ENCODE measurements around the gene CHST11.

Gene CHST11

DNA sequence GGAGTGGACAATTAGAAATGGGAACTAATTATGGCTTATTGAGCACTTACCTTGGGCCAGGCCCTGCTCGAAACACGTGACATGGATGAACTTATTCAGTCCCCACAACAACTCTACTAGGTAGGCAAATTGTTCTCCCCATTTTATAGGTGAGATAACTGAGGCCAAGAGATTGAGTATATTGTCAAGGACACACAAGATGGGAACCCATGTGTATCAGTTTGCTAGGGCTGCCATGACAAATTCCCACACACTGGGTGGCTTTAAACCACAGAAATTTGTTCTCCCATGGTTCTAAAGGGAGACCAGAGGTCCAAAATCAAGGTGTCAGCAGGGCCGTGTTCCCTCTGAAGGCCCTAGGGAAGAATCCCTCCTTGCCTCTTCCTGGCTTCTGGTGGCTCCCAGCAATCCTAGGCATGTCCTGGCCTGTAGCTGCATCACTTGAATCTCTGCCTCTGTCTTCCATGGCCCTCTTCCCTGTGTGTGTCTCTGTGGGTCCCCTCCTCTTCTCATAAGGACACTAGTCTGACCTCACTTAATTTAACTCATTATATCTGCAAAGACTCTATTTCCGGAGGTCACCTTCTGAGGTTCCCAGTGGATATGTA is 128.8 kb downstream of the CHST11 start:
- Histone ChIP-seq H3K9ac (ENCODE audit: low read depth in 1 of 2, low read length in 2 of 2) (no peak overlapping the region), H3K27me3 (ENCODE audit: control insufficient read depth in 2 of 2, insufficient read depth in 2 of 2, low read length in 2 of 2) (peaks cover 0 to 4% of the 10 kb centered on the region in 2 donors), H3K4me1 (ENCODE audit: control insufficient read depth in 2 of 2, insufficient read depth in 2 of 2, low read length in 2 of 2) (no peaks in the 10 kb centered on the region), H3K27ac (ENCODE audit: low read depth in 2 of 2, low read length in 2 of 2) (no peak overlapping the region), H3K36me3 (ENCODE audit: control insufficient read depth in 2 of 2, insufficient read depth in 2 of 2, low read length in 2 of 2) (no peaks in the 10 kb centered on the region), H3K4me3 (ENCODE audit: low read length in 2 of 2) (no peak overlapping the region), H3K9me3 (ENCODE audit: control insufficient read depth in 2 of 2, low read length in 2 of 2) (no peaks in the 10 kb centered on the region)

DNA sequence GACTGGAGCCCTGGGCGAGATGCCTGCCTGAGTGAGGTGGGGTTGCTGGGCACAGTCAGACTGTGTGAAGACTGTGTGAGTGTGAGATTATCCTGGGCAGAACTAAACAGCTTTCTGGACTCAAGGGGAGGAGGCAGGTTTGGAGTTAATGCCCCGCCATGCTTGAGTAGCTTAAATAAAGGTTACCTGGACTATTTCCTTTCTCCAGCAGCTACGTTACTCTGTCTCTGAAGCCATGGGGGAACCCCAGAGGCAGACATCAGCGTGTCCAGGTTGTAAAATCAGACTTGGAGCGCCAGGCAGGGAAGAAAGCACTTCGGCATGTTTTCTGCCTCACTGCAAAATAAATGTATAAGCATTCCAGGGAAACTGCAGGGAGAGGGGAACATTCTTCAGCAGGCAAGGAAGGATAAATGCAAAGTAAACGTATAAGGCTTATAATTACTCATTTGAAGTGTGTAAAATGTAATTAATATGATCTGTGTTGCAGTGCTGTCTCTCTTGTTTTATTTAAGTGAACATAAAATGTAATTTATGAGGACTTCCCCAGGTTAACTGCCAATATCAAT is 129.7 kb downstream of the CHST11 start:
- H3K4me1 ChIP-seq (ENCODE audit: control insufficient read depth in 2 of 2, insufficient read depth in 2 of 2, low read length in 2 of 2), result no peaks in the 10 kb centered on the region
- no peak overlapping the region for H3K27ac ChIP-seq (ENCODE audit: low read depth in 2 of 2, low read length in 2 of 2)
- H3K9me3 ChIP-seq (ENCODE audit: control insufficient read depth in 2 of 2, low read length in 2 of 2), result no peaks in the 10 kb centered on the region
- H3K36me3 ChIP-seq (ENCODE audit: control insufficient read depth in 2 of 2, insufficient read depth in 2 of 2, low read length in 2 of 2), result no peaks in the 10 kb centered on the region
- H3K27me3 ChIP-seq (ENCODE audit: control insufficient read depth in 2 of 2, insufficient read depth in 2 of 2, low read length in 2 of 2), result peaks cover 0 to 4% of the 10 kb centered on the region in 2 donors
- no peak overlapping the region for H3K4me3 ChIP-seq (ENCODE audit: low read length in 2 of 2)
- H3K9ac ChIP-seq (ENCODE audit: low read depth in 1 of 2, low read length in 2 of 2), result no peak overlapping the region

DNA sequence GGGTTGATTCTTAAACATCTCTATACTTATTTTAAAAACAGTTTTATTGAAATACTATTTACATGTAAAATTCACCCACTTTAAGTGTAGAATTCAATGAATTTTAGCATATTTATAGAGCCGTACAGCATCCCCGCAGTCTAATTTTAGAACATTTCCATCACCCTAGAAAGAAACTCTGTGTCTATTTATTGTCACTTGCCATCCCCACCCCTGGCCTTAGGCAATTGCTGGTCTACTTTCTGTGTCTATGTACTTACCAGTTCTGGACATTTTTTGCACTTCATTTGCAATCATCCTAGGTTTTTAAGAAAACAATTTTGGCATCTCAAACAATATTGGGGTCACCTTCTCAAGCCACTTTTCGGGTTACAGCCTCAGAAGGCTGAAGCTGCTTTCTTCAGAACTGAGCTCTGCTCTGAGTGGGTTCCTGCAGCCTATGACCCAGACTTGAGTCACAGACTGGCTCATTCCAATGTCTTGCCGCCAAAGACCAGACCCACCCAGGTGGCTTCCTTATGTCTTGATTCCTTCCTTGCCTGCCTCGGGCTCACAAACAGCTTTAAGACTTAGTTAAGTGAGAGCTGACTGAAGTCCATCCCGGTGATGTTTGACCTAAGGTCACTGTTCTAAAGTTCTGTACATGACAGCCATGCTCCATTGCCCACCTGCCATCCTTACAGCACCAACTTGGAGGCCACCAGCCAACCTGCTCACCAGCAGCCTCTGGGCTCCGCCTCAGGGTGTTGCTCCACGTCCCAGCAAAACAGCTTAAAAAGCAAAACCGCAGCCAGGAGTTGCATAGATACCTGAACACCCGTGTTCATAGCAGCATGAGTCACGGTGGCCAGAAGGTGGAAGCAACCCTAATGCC is 131.5 kb downstream of the CHST11 start:
- Histone ChIP-seq H3K36me3 (ENCODE audit: control insufficient read depth in 2 of 2, insufficient read depth in 2 of 2, low read length in 2 of 2) (no peaks in the 10 kb centered on the region), H3K27ac (ENCODE audit: low read depth in 2 of 2, low read length in 2 of 2) (no peak overlapping the region), H3K9me3 (ENCODE audit: control insufficient read depth in 2 of 2, low read length in 2 of 2) (no peaks in the 10 kb centered on the region), H3K4me3 (ENCODE audit: low read length in 2 of 2) (no peak overlapping the region), H3K9ac (ENCODE audit: low read depth in 1 of 2, low read length in 2 of 2) (no peak overlapping the region), H3K4me1 (ENCODE audit: control insufficient read depth in 2 of 2, insufficient read depth in 2 of 2, low read length in 2 of 2) (no peaks in the 10 kb centered on the region), H3K27me3 (ENCODE audit: control insufficient read depth in 2 of 2, insufficient read depth in 2 of 2, low read length in 2 of 2) (peaks cover 0 to 4% of the 10 kb centered on the region in 2 donors)

DNA sequence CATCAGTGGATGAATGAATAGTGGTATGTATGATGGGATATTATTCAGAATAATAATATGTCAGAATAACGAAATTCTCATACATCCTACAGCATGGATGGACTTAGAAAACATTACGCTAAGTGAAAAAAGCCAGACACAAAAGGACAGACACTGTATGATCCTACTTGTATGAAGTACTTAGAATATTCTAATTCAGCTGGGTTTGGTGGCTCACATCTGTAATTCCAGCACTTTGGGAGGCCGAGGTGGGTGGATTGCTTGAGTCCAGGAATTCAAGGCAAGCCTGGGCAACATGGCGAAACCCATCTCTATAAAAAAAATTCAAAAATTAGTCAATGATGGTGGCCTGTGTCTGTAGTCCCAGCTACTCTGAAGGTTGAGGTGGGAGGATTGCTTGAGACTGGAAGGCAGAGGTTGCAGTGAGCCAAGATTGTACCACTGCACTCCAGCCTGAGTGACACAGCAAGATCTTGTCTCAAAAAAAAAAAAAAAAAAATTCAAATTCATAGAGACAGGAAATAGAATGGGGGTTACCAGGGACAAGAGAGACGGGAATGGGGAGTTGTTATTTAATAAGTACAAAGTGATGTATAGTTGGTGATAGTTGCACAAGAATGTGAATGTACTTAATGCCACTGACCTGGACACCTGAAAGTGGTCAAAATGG is 132.3 kb downstream of the CHST11 start:
- no peaks in the 10 kb centered on the region for H3K4me1 ChIP-seq (ENCODE audit: control insufficient read depth in 2 of 2, insufficient read depth in 2 of 2, low read length in 2 of 2)
- H3K27ac ChIP-seq (ENCODE audit: low read depth in 2 of 2, low read length in 2 of 2), result no peak overlapping the region
- H3K9me3 ChIP-seq (ENCODE audit: control insufficient read depth in 2 of 2, low read length in 2 of 2), result no peaks in the 10 kb centered on the region
- no peaks in the 10 kb centered on the region for H3K36me3 ChIP-seq (ENCODE audit: control insufficient read depth in 2 of 2, insufficient read depth in 2 of 2, low read length in 2 of 2)
- H3K4me3 ChIP-seq (ENCODE audit: low read length in 2 of 2), result no peak overlapping the region
- H3K27me3 ChIP-seq (ENCODE audit: control insufficient read depth in 2 of 2, insufficient read depth in 2 of 2, low read length in 2 of 2), result peaks cover 0 to 4% of the 10 kb centered on the region in 2 donors
- H3K9ac ChIP-seq (ENCODE audit: low read depth in 1 of 2, low read length in 2 of 2), result no peak overlapping the region

DNA sequence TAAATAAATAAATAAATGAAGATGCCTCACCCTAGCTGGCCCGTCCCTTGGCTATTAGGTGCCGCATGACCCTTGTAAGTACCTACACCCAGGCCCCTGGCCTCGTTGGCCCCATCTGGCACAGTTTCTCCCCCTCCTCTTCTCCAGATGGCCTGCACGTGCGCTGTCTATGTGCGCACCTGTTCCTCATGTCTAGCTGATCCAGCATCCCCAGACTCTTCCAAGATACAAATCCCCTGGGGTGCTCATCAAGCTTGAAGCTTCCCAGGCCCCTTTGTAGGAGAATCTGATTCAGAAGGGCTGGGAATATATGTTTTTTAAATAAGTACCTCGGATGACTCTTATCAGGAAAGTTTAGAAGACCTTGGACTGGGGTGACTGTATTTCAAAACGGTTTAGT is 133.3 kb downstream of the CHST11 start:
- Histone ChIP-seq H3K9me3 (ENCODE audit: control insufficient read depth in 2 of 2, low read length in 2 of 2) (no peaks in the 10 kb centered on the region), H3K36me3 (ENCODE audit: control insufficient read depth in 2 of 2, insufficient read depth in 2 of 2, low read length in 2 of 2) (no peaks in the 10 kb centered on the region), H3K27me3 (ENCODE audit: control insufficient read depth in 2 of 2, insufficient read depth in 2 of 2, low read length in 2 of 2) (peaks cover 0 to 4% of the 10 kb centered on the region in 2 donors), H3K27ac (ENCODE audit: low read depth in 2 of 2, low read length in 2 of 2) (no peak overlapping the region), H3K4me1 (ENCODE audit: control insufficient read depth in 2 of 2, insufficient read depth in 2 of 2, low read length in 2 of 2) (no peaks in the 10 kb centered on the region), H3K9ac (ENCODE audit: low read depth in 1 of 2, low read length in 2 of 2) (no peak overlapping the region), H3K4me3 (ENCODE audit: low read length in 2 of 2) (no peak overlapping the region)

DNA sequence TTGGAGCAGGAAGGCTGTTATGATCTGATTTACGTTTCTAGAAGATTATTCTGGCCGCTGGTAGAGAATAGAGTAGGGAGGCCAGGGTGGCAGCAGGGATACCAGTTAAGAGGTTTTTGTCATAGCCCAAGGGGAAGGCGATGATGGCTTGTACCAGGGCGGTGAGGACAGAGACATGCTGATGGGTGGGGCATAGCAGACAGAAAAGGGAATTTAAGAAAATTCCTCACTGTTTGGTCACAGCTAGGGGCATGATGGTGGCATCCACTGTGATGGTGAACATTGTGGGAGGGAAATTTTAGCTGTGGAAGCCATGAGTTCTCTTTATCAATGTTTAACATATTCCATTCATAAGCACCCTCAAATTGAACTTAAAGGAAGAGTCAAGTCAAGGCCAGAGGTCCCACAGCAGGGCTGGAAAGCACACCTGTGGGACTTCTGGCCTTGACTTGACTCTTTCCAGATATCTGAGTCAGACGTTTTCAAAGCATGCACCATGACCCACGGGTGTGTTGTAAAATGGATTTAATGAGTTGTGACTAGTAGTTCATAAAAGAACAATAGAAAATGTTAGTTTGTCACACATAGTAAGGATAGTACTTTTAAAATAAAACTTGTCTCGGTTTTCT is 134.6 kb downstream of the CHST11 start:
- no peak overlapping the region for H3K27ac ChIP-seq (ENCODE audit: low read depth in 2 of 2, low read length in 2 of 2)
- H3K27me3 ChIP-seq (ENCODE audit: control insufficient read depth in 2 of 2, insufficient read depth in 2 of 2, low read length in 2 of 2), result no peaks in the 10 kb centered on the region
- no peaks in the 10 kb centered on the region for H3K4me1 ChIP-seq (ENCODE audit: control insufficient read depth in 2 of 2, insufficient read depth in 2 of 2, low read length in 2 of 2)
- no peaks in the 10 kb centered on the region for H3K36me3 ChIP-seq (ENCODE audit: control insufficient read depth in 2 of 2, insufficient read depth in 2 of 2, low read length in 2 of 2)
- no peak overlapping the region for H3K9ac ChIP-seq (ENCODE audit: low read depth in 1 of 2, low read length in 2 of 2)
- no peak overlapping the region for H3K4me3 ChIP-seq (ENCODE audit: low read length in 2 of 2)
- H3K9me3 ChIP-seq (ENCODE audit: control insufficient read depth in 2 of 2, low read length in 2 of 2), result no peaks in the 10 kb centered on the region

DNA sequence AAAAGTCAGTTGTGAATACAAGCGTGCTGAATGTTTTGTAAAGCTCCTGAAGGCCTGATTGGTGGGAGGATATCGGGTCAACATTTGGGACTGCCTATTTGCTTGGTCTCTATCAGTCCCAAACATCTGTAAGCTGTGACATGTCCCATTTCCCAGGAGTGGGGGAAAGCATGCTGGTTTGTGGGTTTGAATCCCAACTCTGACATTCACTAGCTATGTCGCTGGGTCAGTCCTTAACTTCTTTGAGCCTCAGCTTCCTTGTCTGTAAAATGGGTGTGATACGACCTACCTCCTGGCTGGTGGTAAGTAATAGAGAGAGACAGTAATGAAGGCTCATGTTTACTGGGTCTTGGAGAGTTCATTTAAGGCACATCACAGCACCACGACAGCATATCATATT is 136.7 kb downstream of the CHST11 start:
- no peaks in the 10 kb centered on the region for H3K27me3 ChIP-seq (ENCODE audit: control insufficient read depth in 2 of 2, insufficient read depth in 2 of 2, low read length in 2 of 2)
- H3K4me3 ChIP-seq (ENCODE audit: low read length in 2 of 2), result no peak overlapping the region
- H3K27ac ChIP-seq (ENCODE audit: low read depth in 2 of 2, low read length in 2 of 2), result no peak overlapping the region
- H3K36me3 ChIP-seq (ENCODE audit: control insufficient read depth in 2 of 2, insufficient read depth in 2 of 2, low read length in 2 of 2), result no peaks in the 10 kb centered on the region
- H3K9ac ChIP-seq (ENCODE audit: low read depth in 1 of 2, low read length in 2 of 2), result no peak overlapping the region
- H3K4me1 ChIP-seq (ENCODE audit: control insufficient read depth in 2 of 2, insufficient read depth in 2 of 2, low read length in 2 of 2), result no peaks in the 10 kb centered on the region
- H3K9me3 ChIP-seq (ENCODE audit: control insufficient read depth in 2 of 2, low read length in 2 of 2), result no peaks in the 10 kb centered on the region

DNA sequence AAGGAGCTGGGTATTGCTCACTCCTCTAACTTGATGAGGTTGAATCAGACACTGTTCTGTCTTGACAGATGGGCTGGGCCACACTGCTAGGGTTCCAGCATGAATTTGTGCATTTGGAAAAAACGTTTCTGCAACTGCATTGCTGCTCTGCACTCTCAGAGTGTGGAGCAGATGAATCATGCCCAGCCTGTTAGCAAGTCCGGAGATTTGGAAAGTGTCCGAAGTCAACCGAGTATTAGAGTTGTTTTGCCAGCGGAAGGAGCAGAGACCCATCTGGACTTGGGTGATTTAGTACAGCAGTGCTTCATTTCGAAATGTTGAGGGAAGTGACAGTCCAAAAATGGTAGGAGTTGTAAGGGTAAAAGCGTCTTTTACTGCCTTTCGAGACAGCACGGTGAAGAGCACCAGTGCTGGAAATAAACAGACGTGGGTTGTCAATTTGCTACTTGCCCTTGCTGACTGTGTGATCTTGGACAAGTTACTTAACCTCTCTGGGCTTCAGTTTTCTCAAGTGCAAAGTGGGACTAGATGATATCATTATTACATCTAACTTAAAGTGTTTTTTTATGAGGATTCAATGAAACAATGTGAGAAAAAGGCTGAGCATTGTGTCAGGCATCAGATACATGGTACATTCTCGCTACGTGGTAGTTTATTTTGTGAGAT is 139.5 kb downstream of the CHST11 start:
- no peaks in the 10 kb centered on the region for H3K36me3 ChIP-seq (ENCODE audit: control insufficient read depth in 2 of 2, insufficient read depth in 2 of 2, low read length in 2 of 2)
- no peak overlapping the region for H3K27ac ChIP-seq (ENCODE audit: low read depth in 2 of 2, low read length in 2 of 2)
- H3K4me3 ChIP-seq (ENCODE audit: low read length in 2 of 2), result no peak overlapping the region
- H3K9ac ChIP-seq (ENCODE audit: low read depth in 1 of 2, low read length in 2 of 2), result no peak overlapping the region
- no peaks in the 10 kb centered on the region for H3K4me1 ChIP-seq (ENCODE audit: control insufficient read depth in 2 of 2, insufficient read depth in 2 of 2, low read length in 2 of 2)
- no peaks in the 10 kb centered on the region for H3K9me3 ChIP-seq (ENCODE audit: control insufficient read depth in 2 of 2, low read length in 2 of 2)
- no peaks in the 10 kb centered on the region for H3K27me3 ChIP-seq (ENCODE audit: control insufficient read depth in 2 of 2, insufficient read depth in 2 of 2, low read length in 2 of 2)

DNA sequence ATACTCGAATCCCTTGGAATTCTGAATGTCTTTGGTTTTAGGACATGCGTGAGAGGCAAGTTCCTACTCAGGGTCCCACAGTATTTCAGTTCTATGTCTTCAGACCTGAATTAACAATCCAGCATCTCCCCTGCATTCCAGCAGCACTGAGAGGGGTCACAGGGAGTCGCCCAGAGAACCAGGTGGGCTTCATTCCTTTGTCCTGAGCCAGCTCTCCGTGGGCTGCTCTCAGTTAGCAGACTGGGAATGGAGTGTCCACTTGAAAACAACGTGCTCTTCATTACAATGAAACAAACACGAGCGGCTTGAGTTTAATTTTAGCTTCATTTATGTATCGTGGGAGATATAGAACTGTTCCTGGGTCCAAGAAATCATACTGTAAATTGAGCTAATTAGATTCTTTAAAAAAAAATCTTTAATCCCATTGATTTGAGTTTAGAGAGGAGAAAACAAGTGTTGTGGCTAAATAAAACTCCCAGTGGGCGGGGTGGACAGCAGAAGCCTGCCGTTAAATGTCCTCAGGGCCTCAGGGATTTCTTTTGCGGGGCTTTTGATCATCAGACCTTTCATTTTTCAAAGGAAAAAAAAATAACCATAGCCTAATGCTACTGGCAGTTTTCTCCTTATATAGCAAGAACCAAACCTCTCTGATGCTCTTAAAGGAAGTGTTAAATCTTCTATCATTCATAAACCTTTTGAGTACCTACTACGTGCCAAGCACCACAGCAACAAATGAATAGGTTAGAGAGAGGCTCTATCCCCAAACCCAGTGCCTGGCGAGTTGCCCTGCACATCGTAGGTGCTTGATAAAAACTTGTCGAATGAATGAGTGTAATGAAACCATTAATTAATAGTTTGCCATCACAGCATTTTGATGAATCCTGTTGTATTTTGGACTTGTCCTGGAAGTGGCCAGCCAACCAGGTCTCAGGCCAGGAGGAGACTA is 140.4 kb downstream of the CHST11 start:
- no peak overlapping the region for H3K9ac ChIP-seq (ENCODE audit: low read depth in 1 of 2, low read length in 2 of 2)
- no peaks in the 10 kb centered on the region for H3K4me1 ChIP-seq (ENCODE audit: control insufficient read depth in 2 of 2, insufficient read depth in 2 of 2, low read length in 2 of 2)
- H3K27ac ChIP-seq (ENCODE audit: low read depth in 2 of 2, low read length in 2 of 2), result no peak overlapping the region
- H3K9me3 ChIP-seq (ENCODE audit: control insufficient read depth in 2 of 2, low read length in 2 of 2), result no peaks in the 10 kb centered on the region
- no peaks in the 10 kb centered on the region for H3K36me3 ChIP-seq (ENCODE audit: control insufficient read depth in 2 of 2, insufficient read depth in 2 of 2, low read length in 2 of 2)
- no peak overlapping the region for H3K4me3 ChIP-seq (ENCODE audit: low read length in 2 of 2)
- no peaks in the 10 kb centered on the region for H3K27me3 ChIP-seq (ENCODE audit: control insufficient read depth in 2 of 2, insufficient read depth in 2 of 2, low read length in 2 of 2)
